ENCODE results near the gene LRRTM4. TPM values are rescaled to one million over a fixed set of nuclear protein-coding genes. Genes with fewer than 3 reads are reported as not detected.

Gene LRRTM4
- total and polyA plus RNA-seq, 2 experiments from 2014 or later: 4.5 to 15.4 TPM

- no peak overlapping the region for H3K27ac Mint-ChIP-seq
- H3K9me3 Mint-ChIP-seq: no peaks in the 10 kb centered on the region
- ATAC-seq: no peak
- Histone ChIP-seq H3K4me3 (no peak overlapping the region), H4K20me1 (replicated peaks; ENCODE audit: insufficient read depth) (no peaks in the 10 kb centered on the region), H3K27me3 (ENCODE audit: insufficient read depth) (no peaks in the 10 kb centered on the region), H3F3A (replicated peaks; ENCODE audit: low read depth) (no peaks in the 10 kb centered on the region), H3K27ac (ENCODE audit: low read depth) (no peak overlapping the region), H3K79me2 (replicated peaks; ENCODE audit: insufficient read depth) (no peaks in the 10 kb centered on the region), H3K36me3 (ENCODE audit: insufficient read depth) (no peaks in the 10 kb centered on the region), H2AFZ (no peak overlapping the region), H3K4me1 (ENCODE audit: insufficient read depth) (no peaks in the 10 kb centered on the region), H3K9me2 (ENCODE audit: insufficient read depth) (no peaks in the 10 kb centered on the region), H3K4me2 (no peak overlapping the region)
- H3K4me1 Mint-ChIP-seq: no peaks in the 10 kb centered on the region
- H3K4me3 Mint-ChIP-seq: no peak overlapping the region
- no peak for DNase-seq (ENCODE audit: low spot score)
- TF ChIP-seq EZH2 (IDR thresholded peaks at IDR 0.05; ENCODE audit: low read depth, unreplicated experiment): no peak
- TF ChIP-seq ZNF331 (CRISPR knock-in tag; IDR thresholded peaks at IDR 0.05; ENCODE audit: low read depth): no peak
- no peak for TF ChIP-seq ZNF114 (CRISPR knock-in tag; IDR thresholded peaks at IDR 0.05)
- TF ChIP-seq EZH2phosphoT487 (IDR thresholded peaks at IDR 0.05; ENCODE audit: unreplicated experiment): no peak
- no peak for TF ChIP-seq CREB1 (CRISPR knock-in tag; IDR thresholded peaks at IDR 0.05; ENCODE audit: low read depth)
- no peak for TF ChIP-seq ETS1 (IDR thresholded peaks at IDR 0.05)
- TF ChIP-seq JUNB (IDR thresholded peaks at IDR 0.05; ENCODE audit: unreplicated experiment): no peak
- no peak for TF ChIP-seq CTCF (conservative IDR thresholded peaks at IDR 0.05; ENCODE audit: low read depth in 2 of 2)
- no peak for TF ChIP-seq REST (IDR thresholded peaks at IDR 0.05; ENCODE audit: unreplicated experiment)
- no peak for TF ChIP-seq NANOG (IDR thresholded peaks at IDR 0.05; ENCODE audit: borderline replicate concordance)
- TF ChIP-seq ZNF462 (CRISPR knock-in tag; IDR thresholded peaks at IDR 0.05): no peak
- no peak for TF ChIP-seq STAT1 (IDR thresholded peaks at IDR 0.05; ENCODE audit: unreplicated experiment)
- no peak for TF ChIP-seq POLR2AphosphoS5 (IDR thresholded peaks at IDR 0.05; ENCODE audit: low read depth)
- H3K27me3 Mint-ChIP-seq (ENCODE audit: insufficient read depth, low read depth, poor library complexity): no peaks in the 10 kb centered on the region
- H3K36me3 Mint-ChIP-seq (ENCODE audit: low read depth): no peaks in the 10 kb centered on the region
Measured at GRCh38 chr2:77421971-77422370, 100.2 kb downstream of the LRRTM4 start.
